ENCODE measurements around the gene TMEM255A. TPM values are rescaled to one million over a fixed set of nuclear protein-coding genes. Genes with fewer than 3 reads are reported as not detected.

Gene TMEM255A
- total RNA-seq, 2 donors from 2014 or later = 0.22 to 0.35 TPM

DNA sequence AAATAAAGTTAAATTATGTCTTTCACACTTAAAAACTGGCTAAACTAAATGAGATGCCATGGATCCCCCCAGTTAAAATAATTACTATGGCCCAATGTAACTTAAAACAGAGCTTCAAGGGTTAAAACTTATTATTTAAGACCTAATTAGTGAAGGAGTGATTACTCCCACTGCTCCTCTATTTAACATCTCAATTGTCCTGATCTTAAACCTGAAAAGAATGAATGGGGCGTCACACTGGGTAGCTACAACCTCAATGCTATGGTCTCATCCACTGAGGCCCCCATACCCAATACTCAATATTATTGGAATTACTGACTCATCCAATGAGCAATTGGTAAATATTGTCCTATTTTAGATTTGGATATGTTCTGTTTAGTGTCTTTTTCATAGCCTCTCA is 21.1 kb upstream of the TMEM255A start:
- Mint-ChIP-seq H3K4me3 (no peak overlapping the region), H3K36me3 (ENCODE audit: low read depth) (peaks cover 3% of the 10 kb centered on the region), H3K27me3 (ENCODE audit: insufficient read depth) (no peaks in the 10 kb centered on the region), H3K9me3 (peaks cover 87% of the 10 kb centered on the region), H3K4me1 (peaks cover 3% of the 10 kb centered on the region), H3K27ac (no peak overlapping the region)
- Histone ChIP-seq H3K9ac (ENCODE audit: extremely low read depth, low read length, poor library complexity, severe bottlenecking) (no peak overlapping the region), H3K36me3 (ENCODE audit: control insufficient read depth, insufficient read depth, low read length) (no peaks in the 10 kb centered on the region), H3K27me3 (ENCODE audit: control insufficient read depth, insufficient read depth, low read length, poor library complexity, severe bottlenecking) (no peaks in the 10 kb centered on the region), H3K4me3 (ENCODE audit: low read length) (no peak overlapping the region), H3K27ac (ENCODE audit: low read depth, low read length) (no peak overlapping the region), H3K9me3 (ENCODE audit: control insufficient read depth, low read length) (peaks cover 48% of the 10 kb centered on the region), H3K4me1 (ENCODE audit: control insufficient read depth, insufficient read depth, low read length) (no peaks in the 10 kb centered on the region)
- no peak for DNase-seq
- WGBS, 2 experiments (ENCODE audit: insufficient coverage in 1 of 2, insufficient read length in 1 of 2) = 90% methylated on average over 1 of the region's 1 CpG; no CpG with 5 or more reads in 1 of the 2 experiments
- TF ChIP-seq, protein P1, sequence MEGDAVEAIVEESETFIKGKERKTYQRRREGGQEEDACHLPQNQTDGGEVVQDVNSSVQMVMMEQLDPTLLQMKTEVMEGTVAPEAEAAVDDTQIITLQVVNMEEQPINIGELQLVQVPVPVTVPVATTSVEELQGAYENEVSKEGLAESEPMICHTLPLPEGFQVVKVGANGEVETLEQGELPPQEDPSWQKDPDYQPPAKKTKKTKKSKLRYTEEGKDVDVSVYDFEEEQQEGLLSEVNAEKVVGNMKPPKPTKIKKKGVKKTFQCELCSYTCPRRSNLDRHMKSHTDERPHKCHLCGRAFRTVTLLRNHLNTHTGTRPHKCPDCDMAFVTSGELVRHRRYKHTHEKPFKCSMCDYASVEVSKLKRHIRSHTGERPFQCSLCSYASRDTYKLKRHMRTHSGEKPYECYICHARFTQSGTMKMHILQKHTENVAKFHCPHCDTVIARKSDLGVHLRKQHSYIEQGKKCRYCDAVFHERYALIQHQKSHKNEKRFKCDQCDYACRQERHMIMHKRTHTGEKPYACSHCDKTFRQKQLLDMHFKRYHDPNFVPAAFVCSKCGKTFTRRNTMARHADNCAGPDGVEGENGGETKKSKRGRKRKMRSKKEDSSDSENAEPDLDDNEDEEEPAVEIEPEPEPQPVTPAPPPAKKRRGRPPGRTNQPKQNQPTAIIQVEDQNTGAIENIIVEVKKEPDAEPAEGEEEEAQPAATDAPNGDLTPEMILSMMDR (conservative IDR thresholded peaks at IDR 0.05) = no peak

DNA sequence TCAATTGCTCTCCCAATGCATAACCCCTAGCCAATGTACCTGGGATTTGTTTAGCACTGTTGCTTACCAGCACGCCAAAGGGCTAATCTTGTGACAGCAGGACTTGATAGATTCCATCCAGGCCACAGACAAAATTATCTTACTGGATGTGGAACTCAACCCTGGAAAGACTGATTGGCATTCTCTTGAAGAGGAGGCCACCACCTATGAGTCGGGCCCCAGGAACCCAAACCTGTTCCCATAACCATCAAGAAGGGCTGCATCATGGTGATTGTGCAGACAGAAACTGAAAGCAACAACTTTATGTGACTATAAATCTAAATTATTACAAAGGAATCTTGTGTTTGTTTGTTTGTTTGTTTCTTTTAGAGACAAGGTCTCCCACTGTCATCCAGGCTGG is 19.9 kb upstream of the TMEM255A start:
- H3K4me3 ChIP-seq (ENCODE audit: low read length) = no peak overlapping the region
- H3K36me3 ChIP-seq (ENCODE audit: control insufficient read depth, insufficient read depth, low read length) = no peaks in the 10 kb centered on the region
- Mint-ChIP-seq H3K27me3 (ENCODE audit: insufficient read depth) (no peaks in the 10 kb centered on the region), H3K9me3 (peaks cover 87% of the 10 kb centered on the region), H3K4me1 (peaks cover 3% of the 10 kb centered on the region), H3K4me3 (no peak overlapping the region), H3K27ac (no peak overlapping the region), H3K36me3 (ENCODE audit: low read depth) (peaks cover 3% of the 10 kb centered on the region)
- no peak for DNase-seq
- H3K4me1 ChIP-seq (ENCODE audit: control insufficient read depth, insufficient read depth, low read length) = no peaks in the 10 kb centered on the region
- WGBS, 2 experiments (ENCODE audit: insufficient coverage in 1 of 2, insufficient read length in 1 of 2) = 84% methylated on average over 2 of the region's 2 CpGs; no CpG with 5 or more reads in 1 of the 2 experiments
- H3K9me3 ChIP-seq (ENCODE audit: control insufficient read depth, low read length) = peaks cover 36% of the 10 kb centered on the region
- TF ChIP-seq, protein P1 (conservative IDR thresholded peaks at IDR 0.05) = no peak
- H3K27me3 ChIP-seq (ENCODE audit: control insufficient read depth, insufficient read depth, low read length, poor library complexity, severe bottlenecking) = no peaks in the 10 kb centered on the region
- H3K9ac ChIP-seq (ENCODE audit: extremely low read depth, low read length, poor library complexity, severe bottlenecking) = no peak overlapping the region
- H3K27ac ChIP-seq (ENCODE audit: low read depth, low read length) = no peak overlapping the region

DNA sequence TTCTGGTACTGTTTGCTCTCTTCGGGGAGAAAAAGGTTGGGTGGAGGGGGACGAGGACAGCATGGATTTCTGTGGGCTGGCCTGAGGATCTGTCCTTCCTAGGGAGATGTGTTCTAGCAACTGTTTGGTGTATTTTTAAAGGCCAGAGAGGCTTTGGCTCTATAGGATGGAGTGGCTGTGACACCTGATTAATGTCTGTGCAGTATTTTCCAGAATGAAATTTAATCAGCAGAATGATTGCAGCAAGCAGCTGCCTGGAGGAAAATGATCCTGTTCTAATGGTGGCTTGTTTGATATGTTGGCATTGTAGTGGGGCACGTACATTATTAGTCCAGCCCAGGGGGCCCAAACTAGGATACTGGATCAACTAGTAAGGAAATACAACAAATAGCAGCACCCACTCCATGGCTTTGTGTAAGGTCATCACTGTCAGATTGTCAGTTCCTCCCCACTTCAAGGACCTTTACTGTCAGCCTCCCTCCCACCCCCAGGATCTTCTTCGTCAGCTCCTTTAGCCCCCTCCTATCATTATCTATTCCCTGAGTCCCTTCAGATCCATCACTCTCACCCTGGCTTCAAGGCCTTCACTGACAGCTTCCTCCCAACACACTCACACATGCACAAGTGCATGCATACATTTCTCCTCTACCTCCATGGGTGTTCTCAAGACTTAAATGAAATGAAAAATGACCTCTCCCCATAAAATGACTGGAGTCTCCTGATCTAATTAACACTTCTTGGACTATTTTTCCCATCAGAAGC is 10.4 kb upstream of the TMEM255A start:
- peaks cover 2% of the 10 kb centered on the region for H3K4me1 Mint-ChIP-seq
- peaks cover 5% of the 10 kb centered on the region for H3K27me3 ChIP-seq (ENCODE audit: control insufficient read depth, insufficient read depth, low read length, poor library complexity, severe bottlenecking)
- 60% methylated on average over 3 of the region's 4 CpGs; no CpG with 5 or more reads in 1 of the 2 experiments for WGBS, 2 experiments (ENCODE audit: insufficient coverage in 1 of 2, insufficient read length in 1 of 2)
- H3K27ac Mint-ChIP-seq = no peak overlapping the region
- H3K9me3 Mint-ChIP-seq = peaks cover 43% of the 10 kb centered on the region
- no peaks in the 10 kb centered on the region for H3K36me3 Mint-ChIP-seq (ENCODE audit: low read depth)
- no peak overlapping the region for H3K4me3 ChIP-seq (ENCODE audit: low read length)
- DNase-seq = no peak
- peaks cover 13% of the 10 kb centered on the region for H3K27me3 Mint-ChIP-seq (ENCODE audit: insufficient read depth)
- H3K27ac ChIP-seq (ENCODE audit: low read depth, low read length) = no peak overlapping the region
- no peaks in the 10 kb centered on the region for H3K36me3 ChIP-seq (ENCODE audit: control insufficient read depth, insufficient read depth, low read length)
- no peak overlapping the region for H3K9ac ChIP-seq (ENCODE audit: extremely low read depth, low read length, poor library complexity, severe bottlenecking)
- TF ChIP-seq, protein P1 (conservative IDR thresholded peaks at IDR 0.05) = no peak
- H3K4me3 Mint-ChIP-seq = no peak overlapping the region
- H3K4me1 ChIP-seq (ENCODE audit: control insufficient read depth, insufficient read depth, low read length) = no peaks in the 10 kb centered on the region
- peaks cover 3% of the 10 kb centered on the region for H3K9me3 ChIP-seq (ENCODE audit: control insufficient read depth, low read length)

Measured in endodermal cell (in vitro differentiated cells).